WTC11 (cell line): Measurements from ENCODE around the gene SLC41A1. TPM values are rescaled to one million over a fixed set of nuclear protein-coding genes. Genes with fewer than 3 reads are reported as not detected.

Experiments used
- ATAC-seq: fragments of 200-7000 bp; cut with Tn5 transposase; 2 replicates; pipeline ENCODE4 v1.10.0; 2021; ENCODE audit warnings: mild to moderate bottlenecking, moderate library complexity
- CTCF ChIA-PET: fragments of 300-600 bp; sonication (Branson Sonifier 250); formaldehyde crosslinking; loops from one replicate; lab custom pipeline; 2021; ENCODE audit warnings: antibody characterized with exemption; lab: Charles Lee
- POLR2A ChIA-PET: fragments of 350-600 bp; sonication (Branson Sonifier 250); formaldehyde crosslinking; loops from one replicate; lab custom pipeline; 2021; ENCODE audit warnings: antibody characterized with exemption; lab: Charles Lee
- DNase-seq: peaks from one replicate; pipeline ENCODE4 v3.0.0; 2021; ENCODE audit warnings: low spot score
- H3K27ac Mint-ChIP-seq: 2 replicates; pipeline ENCODE4 v1.8.0; 2021; ENCODE audit warnings: mixed read lengths
- H3K27me3 Mint-ChIP-seq: 2 replicates; pipeline ENCODE4 v1.8.0; 2021; ENCODE audit warnings: low read depth, mild to moderate bottlenecking, moderate library complexity, mixed read lengths
- H3K36me3 Mint-ChIP-seq: 2 replicates; pipeline ENCODE4 v1.8.0; 2021; ENCODE audit warnings: mixed read lengths
- H3K4me1 Mint-ChIP-seq: 2 replicates; pipeline ENCODE4 v1.8.0; 2022; ENCODE audit warnings: mixed read lengths
- H3K4me3 Mint-ChIP-seq: 2 replicates; pipeline ENCODE4 v1.8.0; 2021; ENCODE audit warnings: mild to moderate bottlenecking, moderate library complexity, mixed read lengths
- H3K9me3 Mint-ChIP-seq: 2 replicates; pipeline ENCODE4 v1.8.0; 2021; ENCODE audit warnings: mixed read lengths
- ATF6 ChIP-seq: sonication (generic); formaldehyde crosslinking; IDR thresholded peaks from 2 replicates; pipeline ENCODE4 v1.8.1; 2023; ENCODE audit warnings: mild to moderate bottlenecking, missing genetic modification reagents
- CDX4 ChIP-seq: fragments of 250-450 bp; sonication (Bioruptor Pico); IDR thresholded peaks from 2 replicates; pipeline ENCODE4 v1.9.0; 2021; ENCODE audit warnings: moderate library complexity, mild to moderate bottlenecking, inconsistent platforms, borderline replicate concordance
- ELF4 ChIP-seq: sonication (generic); formaldehyde crosslinking; IDR thresholded peaks from 2 replicates; pipeline ENCODE4 v1.8.1; 2022; ENCODE audit warnings: low read depth, mild to moderate bottlenecking, moderate library complexity, missing genetic modification reagents
- EMX1 ChIP-seq: fragments of 250-450 bp; sonication (Bioruptor Pico); IDR thresholded peaks from 2 replicates; pipeline ENCODE4 v1.8.0; 2021; ENCODE audit warnings: mild to moderate bottlenecking
- NFYB ChIP-seq: sonication (generic); formaldehyde crosslinking; conservative IDR thresholded peaks from 2 replicates; pipeline ENCODE4 v1.8.0; 2022; ENCODE audit warnings: low read depth, missing genetic modification reagents
- PRRX2 ChIP-seq: fragments of 250-450 bp; sonication (Bioruptor Pico); IDR thresholded peaks from 2 replicates; pipeline ENCODE4 v1.8.0; 2021; ENCODE audit warnings: mild to moderate bottlenecking
- SP1 ChIP-seq: sonication (generic); formaldehyde crosslinking; conservative IDR thresholded peaks from 2 replicates; pipeline ENCODE4 v1.8.1; 2022; ENCODE audit warnings: missing genetic modification reagents
- ZBTB43 ChIP-seq: sonication (generic); formaldehyde crosslinking; IDR thresholded peaks from 2 replicates; pipeline ENCODE4 v1.8.1; 2023; ENCODE audit warnings: mild to moderate bottlenecking, missing genetic modification reagents
- total RNA-seq: library from RNA; stranded (reverse); gene quantifications from 3 replicates; pipeline ENCODE4 v1.2.3, GENCODE V29; 2021
- TF ChIP-seq, protein P1 (sequence below): sonication (generic); formaldehyde crosslinking; IDR thresholded peaks from 2 replicates; pipeline ENCODE4 v1.8.0; 2023; ENCODE audit warnings: mild to moderate bottlenecking, missing genetic modification reagents
- TF ChIP-seq, protein P2 (sequence below): fragments of 250-450 bp; sonication (Bioruptor Pico); IDR thresholded peaks from 2 replicates; pipeline ENCODE4 v1.8.0; 2021; ENCODE audit warnings: mild to moderate bottlenecking
- TF ChIP-seq, protein P3 (sequence below): fragments of 250-450 bp; sonication (Bioruptor Pico); IDR thresholded peaks from 2 replicates; pipeline ENCODE4 v1.9.0; 2021; ENCODE audit warnings: mild to moderate bottlenecking
- TF ChIP-seq, protein P4 (sequence below): sonication (generic); formaldehyde crosslinking; conservative IDR thresholded peaks from 2 replicates; pipeline ENCODE4 v1.8.1; 2023; ENCODE audit warnings: mild to moderate bottlenecking, low read depth, missing genetic modification reagents, moderate library complexity

SLC41A1 gene
- total RNA-seq, 1 experiment from 2014 or later, result 32.8 TPM

DNA sequence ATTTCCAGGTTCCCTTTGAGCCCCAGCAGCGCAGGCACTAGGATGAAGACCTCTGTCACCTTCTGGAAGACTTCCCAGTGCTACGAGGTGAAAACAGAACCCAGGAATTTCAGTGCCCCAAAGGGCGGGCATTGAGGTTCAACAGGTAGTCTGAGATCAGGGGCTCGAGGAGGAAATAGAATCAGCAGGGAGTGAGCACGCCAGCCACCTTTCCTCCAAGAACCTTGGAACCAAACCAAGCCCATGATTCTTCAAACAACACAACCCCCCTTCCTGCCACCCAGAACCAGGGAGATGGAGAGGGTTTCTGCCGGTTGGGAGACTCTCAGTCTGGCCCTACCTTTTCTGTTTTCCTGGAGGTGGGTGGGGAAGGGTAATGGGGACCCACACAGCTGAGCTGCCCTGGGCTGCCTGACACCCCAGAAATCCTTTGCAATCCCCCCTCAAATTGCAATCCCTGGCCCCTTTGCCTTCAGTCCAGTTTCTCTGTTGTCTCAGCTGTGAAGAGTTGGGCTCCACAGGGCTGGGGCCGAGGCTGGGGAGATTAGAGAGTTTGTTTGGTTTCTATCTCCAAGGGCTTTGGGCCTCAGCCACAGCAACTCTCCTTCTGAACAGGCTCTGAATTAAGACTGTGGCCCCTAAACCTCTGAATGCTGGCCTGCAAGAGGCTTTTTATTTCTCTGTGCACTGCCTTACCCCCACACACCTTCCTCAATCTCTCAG is 11.9 kb downstream of the SLC41A1 start:
- H3K4me3 Mint-ChIP-seq, result no peak overlapping the region
- H3K4me1 Mint-ChIP-seq, result no peaks in the 10 kb centered on the region
- no peak for DNase-seq
- H3K27me3 Mint-ChIP-seq, result no peaks in the 10 kb centered on the region
- ATAC-seq, result no peak
- TF ChIP-seq, protein P1, sequence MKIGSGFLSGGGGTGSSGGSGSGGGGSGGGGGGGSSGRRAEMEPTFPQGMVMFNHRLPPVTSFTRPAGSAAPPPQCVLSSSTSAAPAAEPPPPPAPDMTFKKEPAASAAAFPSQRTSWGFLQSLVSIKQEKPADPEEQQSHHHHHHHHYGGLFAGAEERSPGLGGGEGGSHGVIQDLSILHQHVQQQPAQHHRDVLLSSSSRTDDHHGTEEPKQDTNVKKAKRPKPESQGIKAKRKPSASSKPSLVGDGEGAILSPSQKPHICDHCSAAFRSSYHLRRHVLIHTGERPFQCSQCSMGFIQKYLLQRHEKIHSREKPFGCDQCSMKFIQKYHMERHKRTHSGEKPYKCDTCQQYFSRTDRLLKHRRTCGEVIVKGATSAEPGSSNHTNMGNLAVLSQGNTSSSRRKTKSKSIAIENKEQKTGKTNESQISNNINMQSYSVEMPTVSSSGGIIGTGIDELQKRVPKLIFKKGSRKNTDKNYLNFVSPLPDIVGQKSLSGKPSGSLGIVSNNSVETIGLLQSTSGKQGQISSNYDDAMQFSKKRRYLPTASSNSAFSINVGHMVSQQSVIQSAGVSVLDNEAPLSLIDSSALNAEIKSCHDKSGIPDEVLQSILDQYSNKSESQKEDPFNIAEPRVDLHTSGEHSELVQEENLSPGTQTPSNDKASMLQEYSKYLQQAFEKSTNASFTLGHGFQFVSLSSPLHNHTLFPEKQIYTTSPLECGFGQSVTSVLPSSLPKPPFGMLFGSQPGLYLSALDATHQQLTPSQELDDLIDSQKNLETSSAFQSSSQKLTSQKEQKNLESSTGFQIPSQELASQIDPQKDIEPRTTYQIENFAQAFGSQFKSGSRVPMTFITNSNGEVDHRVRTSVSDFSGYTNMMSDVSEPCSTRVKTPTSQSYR, result no peak
- TF ChIP-seq, protein P2, sequence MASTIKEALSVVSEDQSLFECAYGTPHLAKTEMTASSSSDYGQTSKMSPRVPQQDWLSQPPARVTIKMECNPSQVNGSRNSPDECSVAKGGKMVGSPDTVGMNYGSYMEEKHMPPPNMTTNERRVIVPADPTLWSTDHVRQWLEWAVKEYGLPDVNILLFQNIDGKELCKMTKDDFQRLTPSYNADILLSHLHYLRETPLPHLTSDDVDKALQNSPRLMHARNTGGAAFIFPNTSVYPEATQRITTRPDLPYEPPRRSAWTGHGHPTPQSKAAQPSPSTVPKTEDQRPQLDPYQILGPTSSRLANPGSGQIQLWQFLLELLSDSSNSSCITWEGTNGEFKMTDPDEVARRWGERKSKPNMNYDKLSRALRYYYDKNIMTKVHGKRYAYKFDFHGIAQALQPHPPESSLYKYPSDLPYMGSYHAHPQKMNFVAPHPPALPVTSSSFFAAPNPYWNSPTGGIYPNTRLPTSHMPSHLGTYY, result no peak
- TF ChIP-seq ATF6 (CRISPR knock-in tag), result no peak
- TF ChIP-seq, protein P3, sequence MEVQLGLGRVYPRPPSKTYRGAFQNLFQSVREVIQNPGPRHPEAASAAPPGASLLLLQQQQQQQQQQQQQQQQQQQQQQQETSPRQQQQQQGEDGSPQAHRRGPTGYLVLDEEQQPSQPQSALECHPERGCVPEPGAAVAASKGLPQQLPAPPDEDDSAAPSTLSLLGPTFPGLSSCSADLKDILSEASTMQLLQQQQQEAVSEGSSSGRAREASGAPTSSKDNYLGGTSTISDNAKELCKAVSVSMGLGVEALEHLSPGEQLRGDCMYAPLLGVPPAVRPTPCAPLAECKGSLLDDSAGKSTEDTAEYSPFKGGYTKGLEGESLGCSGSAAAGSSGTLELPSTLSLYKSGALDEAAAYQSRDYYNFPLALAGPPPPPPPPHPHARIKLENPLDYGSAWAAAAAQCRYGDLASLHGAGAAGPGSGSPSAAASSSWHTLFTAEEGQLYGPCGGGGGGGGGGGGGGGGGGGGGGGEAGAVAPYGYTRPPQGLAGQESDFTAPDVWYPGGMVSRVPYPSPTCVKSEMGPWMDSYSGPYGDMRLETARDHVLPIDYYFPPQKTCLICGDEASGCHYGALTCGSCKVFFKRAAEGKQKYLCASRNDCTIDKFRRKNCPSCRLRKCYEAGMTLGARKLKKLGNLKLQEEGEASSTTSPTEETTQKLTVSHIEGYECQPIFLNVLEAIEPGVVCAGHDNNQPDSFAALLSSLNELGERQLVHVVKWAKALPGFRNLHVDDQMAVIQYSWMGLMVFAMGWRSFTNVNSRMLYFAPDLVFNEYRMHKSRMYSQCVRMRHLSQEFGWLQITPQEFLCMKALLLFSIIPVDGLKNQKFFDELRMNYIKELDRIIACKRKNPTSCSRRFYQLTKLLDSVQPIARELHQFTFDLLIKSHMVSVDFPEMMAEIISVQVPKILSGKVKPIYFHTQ (CRISPR knock-in tag), result no peak
- no peak for TF ChIP-seq CDX4 (CRISPR knock-in tag)
- TF ChIP-seq NFYB (CRISPR knock-in tag), result no peak
- TF ChIP-seq SP1 (CRISPR knock-in tag), result no peak
- TF ChIP-seq ELF4 (CRISPR knock-in tag), result no peak
- TF ChIP-seq, protein P4, sequence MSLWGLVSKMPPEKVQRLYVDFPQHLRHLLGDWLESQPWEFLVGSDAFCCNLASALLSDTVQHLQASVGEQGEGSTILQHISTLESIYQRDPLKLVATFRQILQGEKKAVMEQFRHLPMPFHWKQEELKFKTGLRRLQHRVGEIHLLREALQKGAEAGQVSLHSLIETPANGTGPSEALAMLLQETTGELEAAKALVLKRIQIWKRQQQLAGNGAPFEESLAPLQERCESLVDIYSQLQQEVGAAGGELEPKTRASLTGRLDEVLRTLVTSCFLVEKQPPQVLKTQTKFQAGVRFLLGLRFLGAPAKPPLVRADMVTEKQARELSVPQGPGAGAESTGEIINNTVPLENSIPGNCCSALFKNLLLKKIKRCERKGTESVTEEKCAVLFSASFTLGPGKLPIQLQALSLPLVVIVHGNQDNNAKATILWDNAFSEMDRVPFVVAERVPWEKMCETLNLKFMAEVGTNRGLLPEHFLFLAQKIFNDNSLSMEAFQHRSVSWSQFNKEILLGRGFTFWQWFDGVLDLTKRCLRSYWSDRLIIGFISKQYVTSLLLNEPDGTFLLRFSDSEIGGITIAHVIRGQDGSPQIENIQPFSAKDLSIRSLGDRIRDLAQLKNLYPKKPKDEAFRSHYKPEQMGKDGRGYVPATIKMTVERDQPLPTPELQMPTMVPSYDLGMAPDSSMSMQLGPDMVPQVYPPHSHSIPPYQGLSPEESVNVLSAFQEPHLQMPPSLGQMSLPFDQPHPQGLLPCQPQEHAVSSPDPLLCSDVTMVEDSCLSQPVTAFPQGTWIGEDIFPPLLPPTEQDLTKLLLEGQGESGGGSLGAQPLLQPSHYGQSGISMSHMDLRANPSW (CRISPR knock-in tag), result no peak
- no peak for TF ChIP-seq PRRX2
- TF ChIP-seq ZBTB43 (CRISPR knock-in tag), result no peak
- TF ChIP-seq EMX1 (CRISPR knock-in tag), result no peak
- H3K36me3 Mint-ChIP-seq, result peaks cover 28% of the 10 kb centered on the region
- H3K9me3 Mint-ChIP-seq, result no peaks in the 10 kb centered on the region
- no peak overlapping the region for H3K27ac Mint-ChIP-seq
- CTCF ChIA-PET, result no interaction called here
- POLR2A ChIA-PET, result no interaction called here
